K562 (cell line): ENCODE data around the gene TXNRD2. TPM values are rescaled to one million over a fixed set of nuclear protein-coding genes. Genes with fewer than 3 reads are reported as not detected.
A peak's percentile ranks its signal among the peaks of the same experiment; 100 is the strongest.

Source experiments
- FOXA1 ChIP-seq: fragments of 450-650 bp; IDR thresholded peaks from 2 replicates; pipeline ENCODE4 v1.6.1; 2016; ENCODE audit warnings: mild to moderate bottlenecking, borderline replicate concordance
- GABPB2 ChIP-seq: fragments of 250-450 bp; sonication (Bioruptor Pico); conservative IDR thresholded peaks from 2 replicates; pipeline ENCODE4 v1.5.1; 2021; ENCODE audit warnings: mild to moderate bottlenecking
- HMG20B ChIP-seq: fragments of 250-450 bp; sonication (Bioruptor Pico); IDR thresholded peaks from 2 replicates; pipeline ENCODE4 v1.5.0; 2021; ENCODE audit warnings: mild to moderate bottlenecking
- SIRT6 ChIP-seq: IDR thresholded peaks from one replicate; pipeline ENCODE4 v1.6.1; 2012; ENCODE audit warnings: low read depth, mild to moderate bottlenecking, control low read depth, inconsistent platforms, low read length, moderate library complexity
- TAL1 ChIP-seq: fragments of 450-650 bp; IDR thresholded peaks from 2 replicates; pipeline ENCODE4 v1.6.1; 2016; ENCODE audit warnings: mild to moderate bottlenecking
- TSC22D4 ChIP-seq: fragments of 450-650 bp; IDR thresholded peaks from 2 replicates; pipeline ENCODE4 v1.6.1; 2016; ENCODE audit warnings: missing genetic modification characterization, missing biosample characterization, control low read depth
- ZC3H4 ChIP-seq: sonication (generic); formaldehyde crosslinking; IDR thresholded peaks from 2 replicates; pipeline ENCODE4 v1.9.0; 2021; ENCODE audit warnings: missing genetic modification reagents, borderline replicate concordance
- ZKSCAN3 ChIP-seq: fragments of 250-450 bp; sonication (Bioruptor Pico); IDR thresholded peaks from 2 replicates; pipeline ENCODE4 v1.4.0; 2020
- ZNF133 ChIP-seq: fragments of 250-450 bp; sonication (Bioruptor Pico); IDR thresholded peaks from 2 replicates; pipeline ENCODE4 v1.4.0; 2020; ENCODE audit warnings: mild to moderate bottlenecking
- ZNF175 ChIP-seq: fragments of 200-800 bp; sonication (Bioruptor generic); IDR thresholded peaks from 2 replicates; pipeline ENCODE4 v1.6.1; 2016; ENCODE audit warnings: low read depth, mild to moderate bottlenecking, missing genetic modification characterization, missing compliant biosample characterization
- ZNF354B ChIP-seq: fragments of 250-450 bp; sonication (Bioruptor Pico); IDR thresholded peaks from 2 replicates; pipeline ENCODE4 v1.4.0; 2020
- polyA plus RNA-seq, 8 experiments: library from polyadenylated mRNA; depleted of rRNA in 4 of 8; stranded (reverse) in 5 of 8; unstranded in 3 of 8; fragments of >200 nt; fragmentation: Nextera tagmentation in 2 of 8; fragmentation: Illumina TruSeq in 1 of 8; extraction: Ambion mirVana in 2 of 8; extraction: Trizol in 1 of 8; gene quantifications; 2 replicates each; pipeline versions ENCODE4 v1.2.1 to v1.2.3, GENCODE V29; 2011 to 2014; ENCODE audit warnings: inconsistent platforms in 1 of 8, missing spikeins in 1 of 8
- total RNA-seq, 7 experiments: library from RNA; depleted of rRNA in 6 of 7; stranded (reverse); fragments of >200 nt in 6 of 7; fragmentation: Illumina TruSeq in 2 of 7; extraction: Trizol in 2 of 7; gene quantifications; 2 replicates each; pipeline versions ENCODE4 v1.2.1 to v1.2.3, GENCODE V29; 2011 to 2021; ENCODE audit warnings: low replicate concordance in 1 of 7
- TF ChIP-seq, protein P1 (sequence below): fragments of 450-650 bp; formaldehyde crosslinking; IDR thresholded peaks from 2 replicates; pipeline ENCODE4 v1.4.0; 2020; ENCODE audit warnings: mild to moderate bottlenecking, mixed read lengths
- TF ChIP-seq, protein P2 (sequence below), 2 experiments: fragments of 450-650 bp in 1 of 2; sonication (generic) in 1 of 2; formaldehyde crosslinking in 1 of 2; IDR thresholded peaks; 2 replicates each; pipeline versions ENCODE4 v1.7.1 to v1.9.0; 2016 to 2022; ENCODE audit warnings: inconsistent platforms in 1 of 2, mild to moderate bottlenecking in 1 of 2, missing genetic modification reagents in 1 of 2
- TF ChIP-seq, protein P3 (sequence below), 2 experiments: fragments of 200-800 bp in 1 of 2; sonication (Bioruptor generic) in 1 of 2; sonication (generic) in 1 of 2; formaldehyde crosslinking in 1 of 2; IDR thresholded peaks in 1 of 2; conservative IDR thresholded peaks in 1 of 2; 2 replicates each; pipeline versions ENCODE4 v1.5.0 to v1.6.1; 2016 to 2020; ENCODE audit warnings: missing compliant biosample characterization in 1 of 2, missing genetic modification characterization in 1 of 2, missing genetic modification reagents in 1 of 2

Gene TXNRD2
- total and polyA plus RNA-seq, 9 of the 15 experiments (the other 6 are each of a cell fraction or from before 2014, with no cell fraction given): 3.3 to 80.2 (median 49.4) TPM

DNA sequence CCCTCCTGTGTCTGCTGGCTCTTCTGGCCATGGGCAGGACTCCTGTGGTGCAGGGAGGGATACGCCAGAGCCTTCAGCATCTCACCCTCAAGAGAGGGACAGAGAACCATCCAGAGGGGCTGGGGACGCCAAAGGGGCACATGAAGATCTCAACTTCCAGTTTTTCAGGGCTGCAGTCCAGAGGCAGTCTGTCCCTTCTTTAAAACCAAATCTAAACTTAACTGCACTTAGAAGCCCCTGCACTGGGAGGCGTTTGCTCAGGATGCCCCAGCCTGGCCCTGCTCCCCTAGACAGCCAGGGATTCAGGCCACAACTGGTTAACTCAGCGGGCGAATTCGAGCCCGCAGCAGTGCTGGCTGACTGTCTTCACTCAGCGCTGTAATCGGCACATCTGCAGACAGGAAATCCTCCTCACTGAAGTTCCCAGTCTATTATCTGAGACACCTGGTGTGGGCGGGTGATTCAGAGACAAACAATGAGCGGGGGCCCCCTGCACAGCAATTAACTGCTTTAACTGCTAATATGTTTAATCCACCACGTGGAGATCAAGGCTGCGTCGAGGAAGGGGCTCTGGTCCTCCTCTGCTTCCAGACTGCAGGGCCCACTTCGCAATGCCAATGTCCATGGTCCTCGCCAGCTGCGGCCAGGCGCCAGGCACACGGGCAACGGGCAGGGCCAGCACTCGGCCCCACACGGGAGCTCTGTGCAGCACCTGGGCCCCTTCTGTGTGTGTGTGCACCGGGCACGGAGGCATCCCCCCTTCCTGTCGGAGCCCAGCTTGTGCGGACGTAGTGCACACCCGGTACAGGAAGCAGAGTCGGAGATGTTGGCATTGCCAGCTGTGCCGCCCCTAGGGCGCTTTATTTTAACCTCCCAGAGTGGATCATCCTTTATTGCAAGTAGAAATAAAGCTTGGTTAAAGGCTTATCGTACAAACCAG lies 50.0 kb downstream of the TXNRD2 start (continued):
- TF ChIP-seq, protein P1, sequence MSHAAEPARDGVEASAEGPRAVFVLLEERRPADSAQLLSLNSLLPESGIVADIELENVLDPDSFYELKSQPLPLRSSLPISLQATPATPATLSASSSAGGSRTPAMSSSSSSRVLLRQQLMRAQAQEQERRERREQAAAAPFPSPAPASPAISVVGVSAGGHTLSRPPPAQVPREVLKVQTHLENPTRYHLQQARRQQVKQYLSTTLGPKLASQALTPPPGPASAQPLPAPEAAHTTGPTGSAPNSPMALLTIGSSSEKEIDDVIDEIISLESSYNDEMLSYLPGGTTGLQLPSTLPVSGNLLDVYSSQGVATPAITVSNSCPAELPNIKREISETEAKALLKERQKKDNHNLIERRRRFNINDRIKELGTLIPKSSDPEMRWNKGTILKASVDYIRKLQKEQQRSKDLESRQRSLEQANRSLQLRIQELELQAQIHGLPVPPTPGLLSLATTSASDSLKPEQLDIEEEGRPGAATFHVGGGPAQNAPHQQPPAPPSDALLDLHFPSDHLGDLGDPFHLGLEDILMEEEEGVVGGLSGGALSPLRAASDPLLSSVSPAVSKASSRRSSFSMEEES: no peak
- TF ChIP-seq ZNF133 (CRISPR knock-in tag) (peak; percentile 75; the same call in 1 of the 2 replicates), SIRT6 (no peak), ZNF354B (CRISPR knock-in tag) (no peak), TSC22D4 (tag) (no peak), FOXA1 (no peak), ZKSCAN3 (CRISPR knock-in tag) (no peak), GABPB2 (CRISPR knock-in tag) (no peak), ZNF175 (peak; percentile 94; the same call in 1 of the 2 replicates), HMG20B (CRISPR knock-in tag) (no peak; the same call in 1 of the 2 replicates), TAL1 (peak; percentile 92), ZC3H4 (CRISPR knock-in tag) (no peak)
- TF ChIP-seq, protein P2, sequence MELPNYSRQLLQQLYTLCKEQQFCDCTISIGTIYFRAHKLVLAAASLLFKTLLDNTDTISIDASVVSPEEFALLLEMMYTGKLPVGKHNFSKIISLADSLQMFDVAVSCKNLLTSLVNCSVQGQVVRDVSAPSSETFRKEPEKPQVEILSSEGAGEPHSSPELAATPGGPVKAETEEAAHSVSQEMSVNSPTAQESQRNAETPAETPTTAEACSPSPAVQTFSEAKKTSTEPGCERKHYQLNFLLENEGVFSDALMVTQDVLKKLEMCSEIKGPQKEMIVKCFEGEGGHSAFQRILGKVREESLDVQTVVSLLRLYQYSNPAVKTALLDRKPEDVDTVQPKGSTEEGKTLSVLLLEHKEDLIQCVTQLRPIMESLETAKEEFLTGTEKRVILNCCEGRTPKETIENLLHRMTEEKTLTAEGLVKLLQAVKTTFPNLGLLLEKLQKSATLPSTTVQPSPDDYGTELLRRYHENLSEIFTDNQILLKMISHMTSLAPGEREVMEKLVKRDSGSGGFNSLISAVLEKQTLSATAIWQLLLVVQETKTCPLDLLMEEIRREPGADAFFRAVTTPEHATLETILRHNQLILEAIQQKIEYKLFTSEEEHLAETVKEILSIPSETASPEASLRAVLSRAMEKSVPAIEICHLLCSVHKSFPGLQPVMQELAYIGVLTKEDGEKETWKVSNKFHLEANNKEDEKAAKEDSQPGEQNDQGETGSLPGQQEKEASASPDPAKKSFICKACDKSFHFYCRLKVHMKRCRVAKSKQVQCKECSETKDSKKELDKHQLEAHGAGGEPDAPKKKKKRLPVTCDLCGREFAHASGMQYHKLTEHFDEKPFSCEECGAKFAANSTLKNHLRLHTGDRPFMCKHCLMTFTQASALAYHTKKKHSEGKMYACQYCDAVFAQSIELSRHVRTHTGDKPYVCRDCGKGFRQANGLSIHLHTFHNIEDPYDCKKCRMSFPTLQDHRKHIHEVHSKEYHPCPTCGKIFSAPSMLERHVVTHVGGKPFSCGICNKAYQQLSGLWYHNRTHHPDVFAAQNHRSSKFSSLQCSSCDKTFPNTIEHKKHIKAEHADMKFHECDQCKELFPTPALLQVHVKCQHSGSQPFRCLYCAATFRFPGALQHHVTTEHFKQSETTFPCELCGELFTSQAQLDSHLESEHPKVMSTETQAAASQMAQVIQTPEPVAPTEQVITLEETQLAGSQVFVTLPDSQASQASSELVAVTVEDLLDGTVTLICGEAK (IDR thresholded peaks at IDR 0.05): peak; percentile 59; the same call in 1 of the 2 replicates
- TF ChIP-seq, protein P2 (CRISPR knock-in tag; IDR thresholded peaks at IDR 0.05): no peak
- TF ChIP-seq, protein P3, sequence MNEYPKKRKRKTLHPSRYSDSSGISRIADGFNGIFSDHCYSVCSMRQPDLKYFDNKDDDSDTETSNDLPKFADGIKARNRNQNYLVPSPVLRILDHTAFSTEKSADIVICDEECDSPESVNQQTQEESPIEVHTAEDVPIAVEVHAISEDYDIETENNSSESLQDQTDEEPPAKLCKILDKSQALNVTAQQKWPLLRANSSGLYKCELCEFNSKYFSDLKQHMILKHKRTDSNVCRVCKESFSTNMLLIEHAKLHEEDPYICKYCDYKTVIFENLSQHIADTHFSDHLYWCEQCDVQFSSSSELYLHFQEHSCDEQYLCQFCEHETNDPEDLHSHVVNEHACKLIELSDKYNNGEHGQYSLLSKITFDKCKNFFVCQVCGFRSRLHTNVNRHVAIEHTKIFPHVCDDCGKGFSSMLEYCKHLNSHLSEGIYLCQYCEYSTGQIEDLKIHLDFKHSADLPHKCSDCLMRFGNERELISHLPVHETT (CRISPR knock-in tag; conservative IDR thresholded peaks at IDR 0.05 in 1 of 2, IDR thresholded peaks at IDR 0.05 in 1 of 2): peak in 1 of 2 experiments; percentile 89; a peak in 2 of 4 replicates
